CD4-positive, alpha-beta T cell treated with Interleukin-4 for 4 hours (primary cell): Measurements from ENCODE around the gene PLXNB2.
A peak's percentile ranks its signal among the peaks of the same experiment; 100 is the strongest.

Source experiments
- DNase-seq: peaks from one replicate; pipeline ENCODE4 v3.0.0-alpha.2; 2020

PLXNB2 gene

DNA sequence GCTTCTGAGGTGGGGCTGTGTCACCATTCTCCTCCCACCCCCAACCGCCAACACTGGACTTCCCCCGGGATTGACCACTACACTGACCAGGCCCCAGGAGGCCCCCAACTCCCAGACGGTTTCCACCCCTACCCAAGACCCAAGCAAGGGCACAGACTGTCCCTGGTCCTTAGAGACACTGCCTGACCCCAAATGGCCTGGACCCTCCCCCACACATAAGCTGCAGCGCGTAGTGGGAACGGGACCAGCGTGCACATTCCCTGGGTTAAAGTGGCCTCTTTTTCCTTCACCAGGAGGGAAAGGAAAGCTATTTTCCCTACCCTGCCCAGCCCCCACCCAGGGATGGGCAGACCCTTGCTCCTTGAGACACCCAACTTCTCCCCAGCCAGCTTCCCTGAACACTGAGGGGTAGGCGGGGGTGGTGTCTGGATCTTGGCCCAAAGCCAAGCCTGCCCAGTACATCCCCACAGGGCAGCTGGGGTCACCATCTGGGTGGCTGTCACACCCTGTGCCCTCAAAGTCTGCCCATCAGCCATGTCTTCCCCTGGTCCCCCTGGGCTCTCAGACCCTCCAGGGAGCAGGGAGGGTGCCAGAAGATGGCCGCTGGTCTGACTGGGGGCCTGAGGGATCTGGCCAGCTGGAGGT is 44.4 kb downstream of the PLXNB2 start:
- DNase-seq, result no peak

GRCh38 chr22:50262460-50262911 is 45.0 kb downstream of the PLXNB2 start:
- DNase-seq, result no peak

- DNase-seq, result no peak
Observed at GRCh38 chr22:50261615-50262459, 45.6 kb downstream of the PLXNB2 start, which contains the start of gene MAPK12. Gene MAPK12 (minus strand): TSS chr22:50261683. CDS start chr22:50261509, 174 bp downstream.

DNA sequence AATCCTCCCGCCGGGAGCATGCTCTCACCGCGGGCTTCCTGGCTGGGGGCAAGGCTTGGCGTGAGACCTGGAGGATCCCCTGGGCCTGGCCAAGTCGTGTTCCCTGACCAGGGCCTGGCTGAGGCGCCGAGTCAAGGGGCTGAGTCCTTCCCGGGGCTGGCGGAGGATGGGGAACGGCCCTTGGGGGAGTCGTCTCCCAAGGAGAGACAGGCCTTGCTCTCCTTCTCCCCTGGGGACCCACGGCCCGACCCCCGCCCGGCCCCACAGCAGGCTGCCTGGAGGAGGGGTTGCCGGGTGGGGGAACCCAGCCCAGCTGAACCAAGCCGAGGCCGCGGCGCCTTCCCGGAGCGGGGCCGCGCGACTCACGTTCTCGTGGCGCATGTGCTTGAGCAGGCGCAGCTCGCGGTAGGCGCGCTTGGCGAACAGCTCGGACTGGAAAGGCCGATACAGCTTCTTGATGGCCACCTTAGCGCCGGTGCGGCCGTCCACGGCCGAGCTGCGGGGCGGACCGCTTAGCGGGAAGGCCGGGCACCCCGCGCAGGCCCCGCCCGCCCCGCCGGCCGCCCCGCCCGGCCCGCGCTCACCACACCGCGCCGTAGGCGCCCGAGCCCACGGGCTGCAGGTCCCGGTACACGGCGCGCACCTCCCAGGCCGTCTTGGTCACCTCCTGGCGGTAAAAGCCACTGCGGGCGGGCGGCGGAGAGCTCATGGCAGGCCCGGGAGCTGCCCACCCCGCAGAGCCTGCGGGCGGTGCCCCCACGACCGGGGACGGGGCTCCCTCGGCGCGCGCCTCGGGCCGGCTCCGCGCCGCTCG is 46.4 kb downstream of the PLXNB2 start:
- no peak for DNase-seq

GRCh38 chr22:50260434-50260800 is 47.0 kb downstream of the PLXNB2 start:
- no peak for DNase-seq

GRCh38 chr22:50259302-50259701 is 48.1 kb downstream of the PLXNB2 start:
- no peak for DNase-seq

GRCh38 chr22:50258361-50259292 is 48.8 kb downstream of the PLXNB2 start:
- DNase-seq, result no peak

- DNase-seq, result no peak
Observed at GRCh38 chr22:50257451-50258360, 49.7 kb downstream of the PLXNB2 start.

GRCh38 chr22:50257041-50257440 is 50.4 kb downstream of the PLXNB2 start:
- DNase-seq, result no peak

DNA sequence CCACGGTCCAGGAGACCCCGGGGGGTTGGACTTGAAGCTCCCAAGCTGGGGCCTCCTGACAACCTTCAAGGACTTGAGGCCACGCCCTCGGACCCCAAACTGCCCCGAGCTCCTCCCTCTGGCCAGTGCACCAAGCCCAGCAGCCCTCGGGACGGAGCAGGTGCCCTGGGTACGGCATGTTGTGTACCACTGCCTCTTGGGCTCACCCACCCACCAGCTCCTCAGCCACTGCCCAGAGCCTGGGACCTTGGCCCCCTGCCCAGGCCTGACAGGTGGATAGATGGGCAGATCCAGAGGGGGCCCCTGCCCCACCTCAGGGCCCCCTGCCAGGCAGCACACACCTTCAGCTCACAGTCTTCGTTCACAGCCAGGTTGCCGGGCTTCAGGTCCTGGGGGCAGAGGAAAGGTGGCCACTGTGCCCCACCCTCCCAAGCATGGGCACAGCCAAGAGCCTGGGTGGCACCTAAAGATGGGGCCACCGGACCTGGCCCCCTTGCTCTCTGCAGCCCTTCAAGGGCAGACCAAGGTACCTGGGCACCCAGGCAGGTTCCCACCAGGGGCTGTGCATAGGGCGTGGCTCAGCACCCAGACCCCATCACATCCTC is 51.1 kb downstream of the PLXNB2 start:
- no peak for DNase-seq

- DNase-seq, result no peak
Observed at GRCh38 chr22:50255607-50256006, 51.8 kb downstream of the PLXNB2 start.

GRCh38 chr22:50255099-50255498 is 52.3 kb downstream of the PLXNB2 start:
- no peak for DNase-seq

GRCh38 chr22:50253941-50254340 is 53.5 kb downstream of the PLXNB2 start:
- DNase-seq, result no peak

- DNase-seq, result no peak
Observed at GRCh38 chr22:50253046-50253915, 54.2 kb downstream of the PLXNB2 start.

- peak; percentile 66 for DNase-seq
Observed at GRCh38 chr22:50252082-50253045, 55.1 kb downstream of the PLXNB2 start.

GRCh38 chr22:50251477-50252081 is 55.9 kb downstream of the PLXNB2 start:
- no peak for DNase-seq

GRCh38 chr22:50250555-50251476 is 56.6 kb downstream of the PLXNB2 start, which contains the start of gene HDAC10:
Gene HDAC10 (minus strand): TSS chr22:50251265. CDS start chr22:50251032, 233 bp downstream.
- DNase-seq, result peak; percentile 73
